Prostate gland (tissue), 2 donors: ENCODE results near the gene RGS21.

Experiments
- CTCF ChIP-seq, 4 experiments: fragments of 200-600 bp in 2 of 4; fragments of 450-650 bp in 2 of 4; sonication (generic) in 2 of 4; IDR thresholded peaks; 1 replicate in 3 of 4; 2 replicates in 1 of 4; pipeline ENCODE4 v1.5.1; 2016 to 2019; ENCODE audit warnings: antibody characterized with exemption in 4 of 4, mild to moderate bottlenecking in 2 of 4, moderate library complexity in 2 of 4
- POLR2A ChIP-seq: fragments of 450-650 bp; IDR thresholded peaks from one replicate; pipeline ENCODE4 v1.6.1; 2016; ENCODE audit warnings: antibody characterized with exemption, mild to moderate bottlenecking
- POLR2AphosphoS5 ChIP-seq: sonication (generic); formaldehyde crosslinking; IDR thresholded peaks from one replicate; pipeline ENCODE4 v1.6.1; 2017; ENCODE audit warnings: antibody characterized with exemption

- TF ChIP-seq CTCF (IDR thresholded peaks at IDR 0.05) = no peak
- no peak for TF ChIP-seq POLR2AphosphoS5
- TF ChIP-seq POLR2A = no peak
Observed at GRCh38 chr1:192277635-192278034, 39.2 kb upstream of the RGS21 start.
